GM18520 (cell line): Measurements from ENCODE around the gene RPGR.
A peak's percentile ranks its signal among the peaks of the same experiment; 100 is the strongest.

Experiments
- ATAC-seq: cut with Tn5 transposase; IDR thresholded peaks from one replicate; pipeline ENCODE4 v1.9.1; 2021; ENCODE audit not compliant: unreplicated experiment

The RPGR gene, protein sequence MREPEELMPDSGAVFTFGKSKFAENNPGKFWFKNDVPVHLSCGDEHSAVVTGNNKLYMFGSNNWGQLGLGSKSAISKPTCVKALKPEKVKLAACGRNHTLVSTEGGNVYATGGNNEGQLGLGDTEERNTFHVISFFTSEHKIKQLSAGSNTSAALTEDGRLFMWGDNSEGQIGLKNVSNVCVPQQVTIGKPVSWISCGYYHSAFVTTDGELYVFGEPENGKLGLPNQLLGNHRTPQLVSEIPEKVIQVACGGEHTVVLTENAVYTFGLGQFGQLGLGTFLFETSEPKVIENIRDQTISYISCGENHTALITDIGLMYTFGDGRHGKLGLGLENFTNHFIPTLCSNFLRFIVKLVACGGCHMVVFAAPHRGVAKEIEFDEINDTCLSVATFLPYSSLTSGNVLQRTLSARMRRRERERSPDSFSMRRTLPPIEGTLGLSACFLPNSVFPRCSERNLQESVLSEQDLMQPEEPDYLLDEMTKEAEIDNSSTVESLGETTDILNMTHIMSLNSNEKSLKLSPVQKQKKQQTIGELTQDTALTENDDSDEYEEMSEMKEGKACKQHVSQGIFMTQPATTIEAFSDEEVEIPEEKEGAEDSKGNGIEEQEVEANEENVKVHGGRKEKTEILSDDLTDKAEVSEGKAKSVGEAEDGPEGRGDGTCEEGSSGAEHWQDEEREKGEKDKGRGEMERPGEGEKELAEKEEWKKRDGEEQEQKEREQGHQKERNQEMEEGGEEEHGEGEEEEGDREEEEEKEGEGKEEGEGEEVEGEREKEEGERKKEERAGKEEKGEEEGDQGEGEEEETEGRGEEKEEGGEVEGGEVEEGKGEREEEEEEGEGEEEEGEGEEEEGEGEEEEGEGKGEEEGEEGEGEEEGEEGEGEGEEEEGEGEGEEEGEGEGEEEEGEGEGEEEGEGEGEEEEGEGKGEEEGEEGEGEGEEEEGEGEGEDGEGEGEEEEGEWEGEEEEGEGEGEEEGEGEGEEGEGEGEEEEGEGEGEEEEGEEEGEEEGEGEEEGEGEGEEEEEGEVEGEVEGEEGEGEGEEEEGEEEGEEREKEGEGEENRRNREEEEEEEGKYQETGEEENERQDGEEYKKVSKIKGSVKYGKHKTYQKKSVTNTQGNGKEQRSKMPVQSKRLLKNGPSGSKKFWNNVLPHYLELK

DNA sequence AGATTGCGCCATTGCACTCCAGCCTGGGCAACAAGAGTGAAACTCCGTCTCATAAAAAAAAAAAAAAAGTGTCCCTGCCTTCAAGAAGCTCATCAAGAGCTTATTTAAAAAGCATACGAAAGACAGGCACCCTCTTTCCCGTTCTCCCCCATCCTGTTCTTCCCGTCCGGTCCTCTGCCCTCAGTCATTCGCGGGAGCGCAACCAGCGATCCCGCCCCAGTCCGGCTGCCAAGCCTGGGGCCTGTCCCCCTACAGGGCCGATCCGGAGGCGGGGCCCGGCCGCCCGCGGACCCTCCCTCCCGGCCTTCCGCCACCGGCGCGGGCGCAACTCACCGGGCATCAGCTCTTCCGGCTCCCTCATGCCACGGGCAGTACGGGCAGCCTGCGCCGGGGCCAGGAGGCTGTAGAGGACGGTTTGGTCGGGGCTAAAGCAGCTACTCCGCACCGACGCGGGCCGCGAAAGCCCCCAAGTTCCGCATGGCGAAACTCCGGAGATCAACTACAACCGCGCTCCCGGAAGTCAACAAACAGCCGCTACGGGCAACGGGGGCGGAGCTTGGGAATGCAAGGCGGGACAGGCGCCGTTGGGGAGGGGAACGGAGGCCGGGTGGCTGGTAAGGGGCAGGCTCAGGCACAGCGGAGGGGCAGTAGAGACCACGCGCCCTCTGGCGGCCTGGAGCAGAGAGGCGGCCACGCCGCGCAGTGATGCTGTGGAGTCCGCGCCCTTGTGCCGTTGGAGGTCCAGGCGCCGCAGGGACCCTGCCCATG, at the start of gene RPGR:
Gene RPGR (minus strand): TSS at position 503 of the 768 bp plus-strand sequence. CDS start 142 bp downstream, at position 361.
- peak; percentile 85 for ATAC-seq

DNA sequence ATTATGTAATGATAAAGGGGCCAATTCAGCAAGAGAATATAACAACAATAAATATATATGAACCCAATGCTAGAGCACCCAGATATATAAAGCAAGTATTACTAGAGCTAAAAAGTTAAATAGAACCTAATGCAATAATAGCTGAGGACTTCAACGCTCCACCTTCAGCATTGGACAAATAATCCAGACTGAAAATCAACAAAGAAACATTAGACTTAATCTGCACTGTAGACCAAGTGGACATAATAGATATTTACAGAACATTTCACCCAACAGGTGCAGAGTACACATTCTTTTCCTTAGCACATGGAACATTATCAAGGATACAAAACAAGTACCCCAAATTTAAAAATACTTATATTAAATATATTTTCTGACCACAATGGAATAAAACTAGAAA, 49.4 kb upstream of the RPGR start:
- ATAC-seq: no peak

DNA sequence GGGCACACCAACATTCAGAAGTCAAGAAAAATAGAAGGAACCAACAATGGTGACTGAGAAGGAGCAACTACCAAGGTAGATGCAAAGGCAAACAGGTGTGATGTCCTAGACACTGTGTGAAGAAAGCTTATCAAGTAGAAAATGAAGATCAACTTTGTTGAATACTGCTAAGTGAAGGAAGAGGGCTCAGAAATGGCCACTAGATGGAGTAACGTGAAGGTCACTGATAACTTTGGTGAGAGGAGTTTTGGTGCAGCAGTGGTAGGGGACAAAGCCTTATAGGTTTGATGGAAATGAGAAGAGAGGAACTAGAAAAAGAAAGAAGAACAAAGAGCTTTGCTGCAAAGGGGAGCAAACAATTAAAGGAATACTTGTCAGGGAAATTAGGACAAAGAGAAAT, 48.6 kb upstream of the RPGR start:
- ATAC-seq: no peak

DNA sequence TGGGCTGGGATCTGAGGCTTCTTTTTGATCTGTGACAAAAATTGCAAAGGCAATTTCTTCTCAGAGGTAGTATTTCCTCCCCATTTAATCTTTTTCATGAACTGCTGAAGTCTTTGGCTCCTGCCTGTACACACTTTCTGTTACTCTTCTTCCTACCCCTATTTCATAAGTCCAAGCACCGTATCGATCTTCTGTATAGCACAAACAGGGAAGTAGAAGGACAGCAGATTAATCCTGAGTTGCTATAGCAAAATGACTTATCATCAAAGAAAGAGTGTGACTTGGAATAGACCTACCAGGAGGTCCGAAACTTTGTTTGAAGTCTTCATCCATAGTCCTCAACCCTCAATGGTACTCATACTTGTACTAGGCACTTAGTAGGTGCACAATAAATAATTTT, 47.1 kb upstream of the RPGR start:
- no peak for ATAC-seq

DNA sequence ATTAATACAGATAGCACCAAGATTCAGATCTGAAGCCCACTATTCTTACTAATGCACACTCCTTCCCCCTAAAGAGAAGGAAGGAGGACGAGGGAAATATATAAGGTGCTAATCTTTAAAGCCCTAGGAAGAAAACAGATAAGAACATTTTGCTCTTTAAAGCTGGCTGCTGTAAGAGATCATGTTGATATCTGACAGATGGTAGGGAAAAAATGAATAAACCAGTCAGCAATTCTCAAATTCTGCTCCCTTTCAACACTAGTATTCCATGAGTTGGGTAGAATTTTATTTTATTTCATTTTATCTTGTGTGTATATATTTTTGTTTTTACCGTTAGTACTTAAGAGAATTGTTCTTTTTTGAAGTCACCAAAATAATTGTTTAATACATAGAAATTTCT, 44.3 kb upstream of the RPGR start:
- no peak for ATAC-seq

DNA sequence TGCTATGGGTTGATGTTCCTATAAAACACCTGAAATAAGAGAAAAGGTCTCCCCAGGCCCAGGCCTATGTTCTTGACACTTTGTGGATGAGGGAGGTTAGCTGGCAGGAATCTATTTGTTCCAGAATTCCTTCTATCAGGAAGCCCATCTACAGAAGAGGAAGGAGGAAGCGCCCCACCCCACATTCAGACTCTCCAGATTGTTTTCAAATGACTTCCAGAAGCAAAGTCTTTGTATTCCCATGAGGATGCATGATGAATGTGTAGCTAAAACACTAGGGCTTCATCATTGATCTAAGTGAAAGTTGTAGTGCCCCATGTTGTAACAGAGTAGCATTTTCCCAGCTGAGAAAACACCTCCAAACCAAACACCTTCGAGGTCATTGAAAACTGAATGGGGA, 41.5 kb upstream of the RPGR start:
- ATAC-seq: no peak

DNA sequence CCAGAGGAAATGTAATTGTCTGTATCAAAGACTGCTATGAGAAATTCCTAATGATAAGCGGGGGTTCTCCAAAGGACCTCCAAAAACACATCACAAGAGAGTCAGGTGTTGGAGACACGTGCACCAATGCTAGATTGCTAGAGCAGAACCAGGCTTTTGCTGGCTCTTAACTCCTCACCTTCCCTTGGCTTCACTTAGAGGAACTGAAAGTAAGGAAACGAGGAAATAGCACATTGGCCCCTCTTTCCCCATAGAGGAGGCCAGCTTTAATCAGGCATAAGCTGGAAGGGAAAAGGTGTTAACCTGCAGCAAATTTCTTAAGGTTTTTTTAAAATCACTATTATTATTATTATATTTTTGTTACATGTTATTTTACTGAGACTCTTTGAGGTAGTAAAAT, 38.6 kb upstream of the RPGR start:
- no peak for ATAC-seq

DNA sequence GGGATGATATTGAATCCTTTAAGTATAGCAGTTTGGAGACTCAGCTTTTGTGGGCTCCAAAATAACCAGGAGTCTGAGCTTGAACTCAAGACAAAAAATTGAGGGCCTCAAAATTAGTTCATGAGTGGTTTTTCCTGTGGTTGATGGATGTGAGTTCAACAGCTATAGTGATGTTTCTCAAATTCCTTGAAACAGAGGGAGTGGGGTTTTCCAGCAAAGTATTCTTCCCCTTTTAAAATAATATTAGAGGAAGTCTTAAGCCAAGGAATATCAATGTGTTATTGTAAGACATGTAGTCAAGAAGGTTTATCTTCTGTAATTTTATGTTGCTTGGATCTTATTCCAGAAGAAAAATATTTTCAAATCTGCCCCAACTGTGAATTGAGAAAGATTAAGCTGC, 35.7 kb upstream of the RPGR start:
- ATAC-seq: no peak

DNA sequence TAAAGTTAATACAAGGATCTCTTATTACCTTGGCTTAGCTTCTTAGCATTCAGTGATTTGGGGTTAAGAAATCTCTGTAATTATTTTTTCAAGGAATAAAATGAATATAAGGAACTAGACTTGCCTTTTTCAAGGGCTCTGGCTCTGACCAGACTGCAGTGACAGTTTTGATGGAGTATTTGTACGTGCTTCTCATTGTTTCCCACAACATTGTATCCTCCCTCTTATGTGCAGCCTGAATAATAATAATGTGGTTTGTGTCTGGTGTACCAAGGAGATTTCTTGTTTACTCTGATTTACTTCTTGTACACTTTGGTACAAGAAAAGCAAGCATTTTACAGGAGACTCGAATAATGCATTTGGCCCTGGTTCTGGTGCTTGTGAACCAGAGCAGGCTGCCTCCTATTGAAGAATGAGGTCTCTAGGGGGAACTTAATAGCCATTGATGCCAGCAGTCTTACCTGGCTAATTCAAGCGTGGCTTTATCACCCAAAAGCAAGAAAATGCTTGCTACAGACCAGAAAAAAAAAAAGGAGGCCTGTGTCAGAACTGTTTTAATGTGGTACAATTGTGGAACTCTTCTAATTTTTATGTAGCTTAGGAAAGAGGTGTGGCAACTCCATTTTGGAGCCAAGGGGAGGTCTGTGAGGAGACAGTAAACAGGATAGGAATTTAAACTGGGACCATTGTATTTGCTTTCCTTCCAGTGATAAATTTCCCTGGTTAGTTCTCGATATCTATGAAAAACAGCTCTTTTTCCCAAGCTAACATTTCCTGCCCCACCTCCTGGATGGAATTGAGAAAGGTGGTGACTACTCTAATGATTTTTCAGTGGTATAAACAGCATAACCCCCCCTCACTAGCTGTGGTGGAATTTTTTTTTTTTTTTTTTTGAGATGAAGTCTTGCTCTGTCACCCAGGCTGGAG, 30.7 kb upstream of the RPGR start:
- ATAC-seq: no peak

DNA sequence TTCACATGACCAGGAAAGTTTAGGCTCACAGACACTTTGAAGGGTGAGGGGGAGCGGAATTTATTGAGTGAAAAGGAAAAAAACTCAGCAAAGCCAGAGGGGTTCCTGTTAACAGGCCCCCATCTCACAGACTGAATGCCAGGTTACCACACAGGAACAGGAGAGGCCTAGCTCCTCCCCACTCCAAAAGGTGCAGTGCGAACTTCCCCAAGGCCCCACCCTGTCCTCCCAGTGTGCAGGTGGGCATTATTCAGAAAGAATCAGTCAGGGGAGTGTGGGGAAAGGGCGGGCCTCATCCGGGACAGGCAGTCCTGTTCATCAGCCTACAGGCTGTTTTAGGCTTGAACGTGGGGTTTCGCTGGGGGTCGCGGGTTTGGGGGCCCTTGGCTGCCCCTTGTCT, 29.1 kb upstream of the RPGR start:
- no peak for ATAC-seq

DNA sequence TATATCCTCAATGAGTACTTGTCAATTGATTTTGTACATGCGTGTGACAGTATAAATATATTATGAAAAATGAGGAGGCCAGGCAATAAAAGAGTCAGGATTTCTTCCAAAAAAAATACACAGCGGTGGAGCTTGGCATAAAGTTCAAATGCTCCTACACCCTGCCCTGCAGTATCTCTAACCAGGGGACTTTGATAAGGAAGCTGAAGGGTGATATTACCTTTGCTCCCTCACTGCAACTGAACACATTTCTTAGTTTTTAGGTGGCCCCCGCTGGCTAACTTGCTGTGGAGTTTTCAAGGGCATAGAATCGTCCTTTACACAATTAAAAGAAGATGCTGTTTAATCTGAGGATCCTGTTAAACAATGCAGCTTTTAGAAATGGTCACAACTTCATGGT, 25.1 kb upstream of the RPGR start, which contains the start of gene OTC:
Gene OTC (plus strand): TSS at position 243 of the 400 bp plus-strand sequence. CDS start 93 bp downstream, at position 336.
- no peak for ATAC-seq

DNA sequence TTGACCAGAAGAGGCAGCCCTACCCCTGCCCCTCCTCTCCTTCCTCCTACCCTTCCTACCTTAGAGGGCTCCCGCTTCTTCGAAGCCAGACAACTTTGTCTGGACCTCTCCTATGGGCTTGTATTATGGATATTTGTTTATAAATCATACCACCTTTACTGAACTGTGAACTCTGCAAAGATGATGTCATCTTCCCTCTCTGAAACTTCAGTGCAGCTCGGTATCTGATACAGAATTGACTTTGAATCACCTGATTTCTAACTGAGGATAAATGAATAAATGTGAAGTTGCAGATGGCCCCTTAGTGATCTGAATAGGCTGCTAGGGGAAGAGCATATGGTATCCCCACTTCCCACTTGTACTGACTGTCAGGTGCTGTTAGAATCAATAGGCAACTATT, 24.0 kb upstream of the RPGR start:
- ATAC-seq: no peak

DNA sequence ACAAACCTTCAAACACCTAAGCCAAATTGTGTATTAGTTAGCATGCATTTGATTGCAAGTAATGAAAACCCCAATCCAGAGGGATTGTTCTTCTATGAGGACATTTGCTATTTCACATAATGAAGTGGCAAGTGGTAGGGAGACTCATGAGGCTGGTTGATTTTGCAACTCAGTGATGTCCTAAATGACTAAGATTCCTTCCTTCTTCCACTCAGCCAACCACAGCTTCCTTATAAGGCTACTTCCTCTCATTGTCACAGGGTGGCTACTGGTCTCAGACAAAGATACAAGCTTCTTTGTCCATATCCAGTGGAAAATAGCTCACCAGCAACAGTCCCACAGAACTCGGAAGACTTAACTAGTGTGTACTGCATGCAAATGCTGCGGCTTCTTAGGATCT, 19.8 kb upstream of the RPGR start:
- no peak for ATAC-seq

DNA sequence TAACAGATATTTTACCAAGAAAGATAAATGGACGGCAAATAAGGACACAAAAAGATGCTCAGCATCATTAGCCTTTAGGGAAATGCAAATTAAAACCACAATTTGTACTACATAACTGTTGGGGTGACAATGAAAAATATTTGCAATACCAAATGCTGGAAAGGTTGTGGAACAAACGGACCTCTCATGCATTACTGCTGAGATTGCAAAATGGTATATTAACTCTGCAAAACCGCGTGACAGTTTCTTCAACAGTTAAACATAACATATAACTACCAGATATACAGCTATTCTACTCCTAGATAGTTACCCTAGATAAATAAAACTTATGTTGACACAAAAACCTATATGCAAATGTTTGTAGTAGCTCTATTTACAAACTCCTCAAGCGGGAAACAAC, 18.8 kb upstream of the RPGR start:
- no peak for ATAC-seq

DNA sequence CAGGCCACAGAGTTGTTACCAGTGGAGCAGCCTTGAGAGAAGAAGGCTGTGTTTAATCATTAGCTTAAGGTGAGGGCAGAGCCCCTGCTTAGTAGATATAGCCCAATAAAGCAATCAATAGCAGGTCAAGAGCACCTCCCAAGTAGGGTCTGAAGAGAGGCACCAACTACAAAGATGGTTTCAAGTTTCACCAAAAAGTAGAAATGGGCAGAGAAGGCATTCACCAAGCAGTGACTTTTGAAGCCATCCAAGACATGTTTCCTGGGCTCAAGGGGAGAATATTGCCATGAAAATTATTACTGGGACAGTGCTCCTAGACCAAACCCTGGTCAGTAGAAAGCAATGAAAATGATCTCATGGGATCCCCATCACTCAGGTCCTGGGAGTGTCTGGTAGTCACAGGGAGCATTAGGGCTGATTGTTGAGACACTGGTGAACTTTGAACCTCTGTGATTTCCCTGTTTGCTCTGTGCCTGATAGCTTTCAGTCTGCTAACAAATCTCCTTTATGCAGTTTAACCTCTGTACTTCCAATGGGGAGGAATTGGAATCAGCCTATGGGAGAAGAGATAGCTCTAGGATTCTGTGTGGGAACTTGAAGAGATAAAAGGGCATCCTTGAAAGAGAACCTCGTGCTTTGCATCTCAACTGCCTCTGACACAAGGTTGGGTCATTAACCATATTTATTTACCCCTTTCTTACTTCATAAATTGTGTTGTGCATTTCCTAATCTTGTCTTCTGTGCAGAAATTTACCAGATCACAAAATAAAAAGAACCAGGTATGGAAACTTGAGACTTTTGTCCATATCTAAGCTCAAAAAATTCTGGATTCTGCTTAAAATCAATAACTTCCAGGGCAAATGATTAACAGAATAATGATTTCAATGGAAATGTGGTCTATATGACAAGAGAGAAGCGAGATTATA, 15.8 kb upstream of the RPGR start:
- no peak for ATAC-seq

DNA sequence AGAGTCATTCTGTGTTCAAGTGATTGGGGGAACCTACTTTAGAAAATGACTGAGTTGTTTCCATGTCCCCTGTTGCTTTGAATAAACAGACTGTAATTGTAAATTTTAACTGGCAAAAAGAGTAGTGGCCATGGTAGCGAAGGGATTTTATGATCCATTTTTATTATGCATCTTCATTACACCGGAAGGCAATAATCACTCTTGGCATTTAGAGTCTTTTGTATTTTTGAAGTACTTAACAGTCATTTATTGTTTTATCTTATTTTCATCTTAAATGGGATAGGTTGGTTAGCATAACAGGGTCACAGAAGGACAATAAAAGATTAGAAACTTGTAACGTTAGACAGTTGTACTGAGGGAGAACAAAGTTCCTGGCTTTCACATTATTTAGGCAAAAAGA, 14.1 kb upstream of the RPGR start:
- ATAC-seq: no peak

DNA sequence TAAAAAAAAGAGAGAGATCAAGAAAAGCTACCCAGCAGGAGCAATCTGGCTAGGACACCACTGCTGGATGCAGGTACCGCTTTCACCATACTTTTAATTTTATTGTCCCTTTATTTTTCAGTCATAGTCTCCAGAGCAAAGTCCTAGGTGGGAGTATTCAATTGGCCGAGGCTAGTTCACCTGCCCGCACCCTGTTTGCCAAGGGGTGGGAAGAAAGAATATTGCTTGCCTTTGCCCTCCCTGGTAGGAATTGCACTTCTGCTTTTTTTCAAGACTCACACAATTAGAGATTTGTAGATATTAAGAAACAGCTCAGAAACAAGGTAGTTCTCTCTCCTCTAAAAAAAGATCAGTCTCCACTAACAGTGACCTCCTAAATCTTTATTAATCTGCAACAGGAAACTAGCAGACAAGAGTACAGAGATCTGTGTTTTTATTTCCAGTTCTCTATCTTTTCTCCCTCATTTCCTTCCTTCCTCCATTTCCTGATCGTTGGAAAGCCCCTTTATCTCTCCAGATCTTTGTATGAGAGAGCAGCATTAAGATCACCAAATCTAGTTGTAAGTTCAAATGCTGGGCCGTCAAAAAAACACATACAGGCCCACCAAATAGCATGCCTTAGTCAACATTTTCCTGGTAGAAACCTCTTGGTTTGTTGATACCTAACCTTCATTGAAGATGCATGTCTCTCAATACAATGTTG, 9.4 kb upstream of the RPGR start:
- no peak for ATAC-seq

DNA sequence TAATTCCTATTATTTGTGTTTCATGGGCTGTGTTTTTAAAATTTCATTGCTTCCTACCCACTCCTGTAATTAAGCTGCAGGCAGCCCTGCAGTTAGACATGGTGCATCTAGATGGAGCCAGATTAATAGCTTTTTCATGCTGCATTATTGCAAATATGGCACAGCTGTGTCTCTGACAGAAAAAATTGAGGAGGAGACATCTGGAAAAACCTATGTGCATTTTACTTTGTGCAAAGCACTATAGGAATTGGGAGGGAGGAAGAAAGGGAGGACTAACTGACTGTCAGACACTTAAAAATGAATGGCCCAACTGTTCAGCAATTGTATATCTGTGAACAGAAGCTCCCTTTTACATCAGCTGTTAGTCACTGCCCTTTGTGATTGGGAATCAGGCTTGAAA, 8.1 kb upstream of the RPGR start:
- no peak for ATAC-seq
